HEK293T (cell line): ENCODE measurements around the gene FITM2.

ENCODE experiments used
- BHLHE40 ChIP-seq: fragments of 450-650 bp; IDR thresholded peaks from 2 replicates; pipeline ENCODE4 v1.6.1; 2016; ENCODE audit warnings: mild to moderate bottlenecking, moderate library complexity, borderline replicate concordance
- ELF4 ChIP-seq: fragments of 450-650 bp; IDR thresholded peaks from 2 replicates; pipeline ENCODE4 v1.6.1; 2017; ENCODE audit warnings: antibody characterized with exemption
- HDGF ChIP-seq: fragments of 450-650 bp; IDR thresholded peaks from 2 replicates; pipeline ENCODE4 v1.6.1; 2017; ENCODE audit warnings: antibody characterized with exemption, borderline replicate concordance
- L3MBTL2 ChIP-seq: fragments of 450-650 bp; conservative IDR thresholded peaks from 2 replicates; pipeline ENCODE4 v1.6.1; 2016; ENCODE audit warnings: mild to moderate bottlenecking
- SP1 ChIP-seq: fragments of 450-650 bp; IDR thresholded peaks from 2 replicates; pipeline ENCODE4 v1.6.1; 2017
- TARDBP ChIP-seq: fragments of 450-650 bp; IDR thresholded peaks from 2 replicates; pipeline ENCODE4 v1.6.1; 2016

GRCh38 chr20:44350567-44350966 is 39.6 kb upstream of the FITM2 start:
- TF ChIP-seq TARDBP (no peak), SP1 (no peak), L3MBTL2 (no peak), ELF4 (no peak), HDGF (no peak), BHLHE40 (no peak)
